ENCODE data around the gene POU1F1.
A peak's percentile ranks its signal among the peaks of the same experiment; 100 is the strongest.
"Not testable (repeated sequence)": the region's sequence is repeated elsewhere in the genome, so short reads cannot be mapped to it uniquely, and the experiment has no call there.

Gene POU1F1

GRCh38 chr3:87276484-87276883 is at the start of gene POU1F1:
Gene POU1F1, minus strand, starts transcription at chr3:87276584. Its CDS starts 122 bp downstream, at chr3:87276462.
- no peaks in the 10 kb centered on the region for H3K36me3 Mint-ChIP-seq
- H3K9me3 Mint-ChIP-seq, result no peaks in the 10 kb centered on the region
- no peak within 1 kb of the TSS for H3K27ac Mint-ChIP-seq
- no peak for DNase-seq
- no peaks in the 10 kb centered on the region for H3K27me3 Mint-ChIP-seq
- ATAC-seq (replicated peaks), result no peak
- peaks cover 6 to 11% of the 10 kb centered on the region in 2 donors for H3K4me1 Mint-ChIP-seq
- H3K4me3 Mint-ChIP-seq, result no peak within 1 kb of the TSS

- ATAC-seq (replicated peaks) (no peak), DNase-seq (no peak)
- H3K4me1 Mint-ChIP-seq, result no peaks in the 10 kb centered on the region
- H3K27ac Mint-ChIP-seq, result no peak overlapping the region
- H3K4me3 Mint-ChIP-seq, result no peak overlapping the region
- H3K27me3 Mint-ChIP-seq, result peaks cover 26 to 36% of the 10 kb centered on the region in 2 donors
- H3K36me3 Mint-ChIP-seq, result no peaks in the 10 kb centered on the region
- peaks cover 0 to 1% of the 10 kb centered on the region in 2 donors for H3K9me3 Mint-ChIP-seq
Observed at GRCh38 chr3:87324609-87325008, 48.2 kb upstream of the POU1F1 start.

- ATAC-seq (replicated peaks) (no peak), DNase-seq (no peak)
- H3K4me1 Mint-ChIP-seq, result no peaks in the 10 kb centered on the region
- H3K4me3 Mint-ChIP-seq, result no peak overlapping the region
- peaks cover 0 to 1% of the 10 kb centered on the region in 2 donors for H3K9me3 Mint-ChIP-seq
- no peak overlapping the region for H3K27ac Mint-ChIP-seq
- no peaks in the 10 kb centered on the region for H3K36me3 Mint-ChIP-seq
- peaks cover 24 to 41% of the 10 kb centered on the region in 2 donors for H3K27me3 Mint-ChIP-seq
Observed at GRCh38 chr3:87320756-87321626, 44.6 kb upstream of the POU1F1 start.

- H3K27me3 Mint-ChIP-seq, result peaks cover 19 to 25% of the 10 kb centered on the region in 2 donors
- H3K36me3 Mint-ChIP-seq, result no peaks in the 10 kb centered on the region
- no peak overlapping the region for H3K27ac Mint-ChIP-seq
- ATAC-seq (replicated peaks) (no peak), DNase-seq (no peak)
- no peaks in the 10 kb centered on the region for H3K9me3 Mint-ChIP-seq
- H3K4me3 Mint-ChIP-seq, result no peak overlapping the region
- no peaks in the 10 kb centered on the region for H3K4me1 Mint-ChIP-seq
Observed at GRCh38 chr3:87318617-87319021, 42.2 kb upstream of the POU1F1 start.

GRCh38 chr3:87317779-87318178 is 41.4 kb upstream of the POU1F1 start:
- H3K4me3 Mint-ChIP-seq, result no peak overlapping the region
- H3K27me3 Mint-ChIP-seq, result peaks cover 19 to 21% of the 10 kb centered on the region in 2 donors
- H3K27ac Mint-ChIP-seq, result no peak overlapping the region
- H3K36me3 Mint-ChIP-seq, result no peaks in the 10 kb centered on the region
- DNase-seq, result no peak
- no peaks in the 10 kb centered on the region for H3K9me3 Mint-ChIP-seq
- ATAC-seq (replicated peaks), result no peak
- H3K4me1 Mint-ChIP-seq, result no peaks in the 10 kb centered on the region

- no peak overlapping the region for H3K4me3 Mint-ChIP-seq
- no peak overlapping the region for H3K27ac Mint-ChIP-seq
- no peaks in the 10 kb centered on the region for H3K27me3 Mint-ChIP-seq
- DNase-seq, result no peak
- ATAC-seq (replicated peaks), result no peak
- H3K9me3 Mint-ChIP-seq, result no peaks in the 10 kb centered on the region
- H3K36me3 Mint-ChIP-seq, result no peaks in the 10 kb centered on the region
- no peaks in the 10 kb centered on the region for H3K4me1 Mint-ChIP-seq
Observed at GRCh38 chr3:87313641-87314040, 37.3 kb upstream of the POU1F1 start.

- no peaks in the 10 kb centered on the region for H3K36me3 Mint-ChIP-seq
- DNase-seq (no peak), ATAC-seq (replicated peaks) (no peak)
- no peak overlapping the region for H3K4me3 Mint-ChIP-seq
- H3K4me1 Mint-ChIP-seq, result no peaks in the 10 kb centered on the region
- no peak overlapping the region for H3K27ac Mint-ChIP-seq
- H3K27me3 Mint-ChIP-seq, result no peaks in the 10 kb centered on the region
- H3K9me3 Mint-ChIP-seq, result no peaks in the 10 kb centered on the region
Observed at GRCh38 chr3:87311309-87311708, 34.9 kb upstream of the POU1F1 start.

- Mint-ChIP-seq H3K9me3 (peaks cover 0 to 4% of the 10 kb centered on the region in 2 donors), H3K27me3 (peaks cover 0 to 5% of the 10 kb centered on the region in 2 donors), H3K4me3 (no peak overlapping the region), H3K4me1 (no peaks in the 10 kb centered on the region), H3K36me3 (no peaks in the 10 kb centered on the region), H3K27ac (no peak overlapping the region)
- DNase-seq, result no peak
- no peak for ATAC-seq (replicated peaks)
Observed at GRCh38 chr3:87309601-87310000, 33.2 kb upstream of the POU1F1 start.

- no peak overlapping the region for H3K27ac Mint-ChIP-seq
- no peaks in the 10 kb centered on the region for H3K4me1 Mint-ChIP-seq
- no peaks in the 10 kb centered on the region for H3K36me3 Mint-ChIP-seq
- H3K9me3 Mint-ChIP-seq, result peaks cover 0 to 5% of the 10 kb centered on the region in 2 donors
- DNase-seq, result no peak
- H3K27me3 Mint-ChIP-seq, result peaks cover 5 to 9% of the 10 kb centered on the region in 2 donors
- H3K4me3 Mint-ChIP-seq, result no peak overlapping the region
- peak; percentile 64 to 84 for ATAC-seq (replicated peaks)
Observed at GRCh38 chr3:87307805-87308204, 31.4 kb upstream of the POU1F1 start.

GRCh38 chr3:87305517-87305916 is 29.1 kb upstream of the POU1F1 start:
- no peaks in the 10 kb centered on the region for H3K4me1 Mint-ChIP-seq
- no peaks in the 10 kb centered on the region for H3K36me3 Mint-ChIP-seq
- no peak overlapping the region for H3K4me3 Mint-ChIP-seq
- DNase-seq (no peak), ATAC-seq (replicated peaks) (no peak)
- peaks cover 5 to 9% of the 10 kb centered on the region in 2 donors for H3K27me3 Mint-ChIP-seq
- no peak overlapping the region for H3K27ac Mint-ChIP-seq
- H3K9me3 Mint-ChIP-seq, result peaks cover 0 to 5% of the 10 kb centered on the region in 2 donors

- H3K27ac Mint-ChIP-seq; H3K9me3 Mint-ChIP-seq; H3K4me3 Mint-ChIP-seq; H3K27me3 Mint-ChIP-seq; ATAC-seq (replicated peaks); DNase-seq; H3K4me1 Mint-ChIP-seq; H3K36me3 Mint-ChIP-seq: not testable (repeated sequence)
Observed at GRCh38 chr3:87305031-87305430, 28.6 kb upstream of the POU1F1 start.

- peak; percentile 65 to 67 for ATAC-seq (replicated peaks)
- no peaks in the 10 kb centered on the region for H3K36me3 Mint-ChIP-seq
- H3K9me3 Mint-ChIP-seq, result no peaks in the 10 kb centered on the region
- H3K27me3 Mint-ChIP-seq, result no peaks in the 10 kb centered on the region
- H3K27ac Mint-ChIP-seq, result no peak overlapping the region
- no peak for DNase-seq
- H3K4me1 Mint-ChIP-seq, result peaks cover 0 to 2% of the 10 kb centered on the region in 2 donors
- H3K4me3 Mint-ChIP-seq, result no peak overlapping the region
Observed at GRCh38 chr3:87298111-87298718, 21.8 kb upstream of the POU1F1 start.

- no peak overlapping the region for H3K27ac Mint-ChIP-seq
- no peaks in the 10 kb centered on the region for H3K36me3 Mint-ChIP-seq
- H3K9me3 Mint-ChIP-seq, result no peaks in the 10 kb centered on the region
- H3K4me1 Mint-ChIP-seq, result no peaks in the 10 kb centered on the region
- H3K27me3 Mint-ChIP-seq, result no peaks in the 10 kb centered on the region
- DNase-seq, result no peak
- no peak for ATAC-seq (replicated peaks)
- no peak overlapping the region for H3K4me3 Mint-ChIP-seq
Observed at GRCh38 chr3:87288446-87288845, 12.1 kb upstream of the POU1F1 start.

- no peak overlapping the region for H3K27ac Mint-ChIP-seq
- no peaks in the 10 kb centered on the region for H3K4me1 Mint-ChIP-seq
- no peak overlapping the region for H3K4me3 Mint-ChIP-seq
- no peaks in the 10 kb centered on the region for H3K36me3 Mint-ChIP-seq
- H3K27me3 Mint-ChIP-seq, result no peaks in the 10 kb centered on the region
- no peaks in the 10 kb centered on the region for H3K9me3 Mint-ChIP-seq
- ATAC-seq (replicated peaks), result peak in 1 of 2 donors; percentile 53
- no peak for DNase-seq
Observed at GRCh38 chr3:87287011-87287410, 10.6 kb upstream of the POU1F1 start.
